SIG-M5 (cell line): ENCODE results near the gene ITIH3.

ENCODE experiments used
- DNase-seq: peaks from one replicate; lab custom pipeline; 2025; lab: John Stamatoyannopoulos, UW

The ITIH3 gene

DNA sequence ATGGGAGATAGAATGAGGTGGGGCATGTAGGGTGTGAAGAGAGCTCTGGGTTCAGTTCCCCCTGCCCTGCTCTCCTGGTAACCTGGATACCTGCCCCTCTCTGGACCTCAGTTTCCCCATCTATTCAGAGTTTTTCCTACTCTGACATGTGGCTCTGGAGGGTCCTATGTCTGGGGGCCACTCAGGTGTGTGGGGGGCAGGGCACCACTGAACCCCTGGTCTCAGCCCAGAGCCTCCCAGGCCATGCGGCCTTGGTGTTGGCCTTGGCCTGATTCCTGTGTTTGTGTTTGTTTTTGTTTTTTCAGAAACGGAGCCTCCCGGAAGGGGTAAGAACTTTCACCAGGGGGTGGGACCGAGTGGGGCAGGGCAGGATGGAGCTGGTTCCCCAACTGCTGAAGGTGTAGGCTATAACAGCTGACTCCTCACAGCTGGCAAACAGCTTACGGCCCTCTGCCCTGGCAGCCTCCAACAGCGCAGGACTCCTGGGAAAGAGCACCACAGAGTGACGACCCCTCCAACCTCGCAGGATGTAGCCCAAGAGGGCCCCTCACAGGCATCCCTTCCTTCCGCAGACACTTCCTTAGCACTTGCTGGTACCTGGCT lies 803 bp downstream of the ITIH3 start:
- no peak for DNase-seq

DNA sequence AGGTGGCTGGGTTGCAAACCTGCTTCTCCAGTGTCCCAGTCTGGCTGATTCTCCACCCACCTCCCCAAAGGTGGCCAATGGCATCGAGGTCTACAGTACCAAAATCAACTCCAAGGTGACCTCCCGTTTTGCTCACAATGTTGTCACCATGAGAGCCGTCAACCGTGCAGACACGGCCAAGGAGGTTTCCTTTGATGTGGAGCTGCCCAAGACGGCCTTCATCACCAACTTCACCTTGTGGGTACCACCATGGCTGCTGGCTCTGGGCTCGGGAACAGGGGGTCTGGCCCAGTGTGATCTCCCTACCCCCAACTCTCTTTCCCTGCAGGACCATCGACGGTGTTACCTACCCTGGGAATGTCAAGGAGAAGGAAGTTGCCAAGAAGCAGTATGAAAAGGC lies 1.8 kb downstream of the ITIH3 start:
- DNase-seq: no peak

- DNase-seq: no peak
These were observed 3.9 kb downstream of the ITIH3 start for GRCh38 chr3:52798376-52798977.

- DNase-seq: no peak
These were observed 4.4 kb downstream of the ITIH3 start for GRCh38 chr3:52798978-52799476.

GRCh38 chr3:52800079-52800478 lies 5.5 kb downstream of the ITIH3 start:
- DNase-seq: no peak

GRCh38 chr3:52801839-52802238 lies 7.2 kb downstream of the ITIH3 start:
- no peak for DNase-seq

GRCh38 chr3:52805270-52806039 lies 10.9 kb downstream of the ITIH3 start:
- no peak for DNase-seq

- DNase-seq: no peak
These were observed 14.6 kb downstream of the ITIH3 start for GRCh38 chr3:52809149-52809548.

GRCh38 chr3:52809662-52810377 lies 15.2 kb downstream of the ITIH3 start:
- DNase-seq: no peak

- no peak for DNase-seq
These were observed 16.3 kb downstream of the ITIH3 start for GRCh38 chr3:52810923-52811322.

DNA sequence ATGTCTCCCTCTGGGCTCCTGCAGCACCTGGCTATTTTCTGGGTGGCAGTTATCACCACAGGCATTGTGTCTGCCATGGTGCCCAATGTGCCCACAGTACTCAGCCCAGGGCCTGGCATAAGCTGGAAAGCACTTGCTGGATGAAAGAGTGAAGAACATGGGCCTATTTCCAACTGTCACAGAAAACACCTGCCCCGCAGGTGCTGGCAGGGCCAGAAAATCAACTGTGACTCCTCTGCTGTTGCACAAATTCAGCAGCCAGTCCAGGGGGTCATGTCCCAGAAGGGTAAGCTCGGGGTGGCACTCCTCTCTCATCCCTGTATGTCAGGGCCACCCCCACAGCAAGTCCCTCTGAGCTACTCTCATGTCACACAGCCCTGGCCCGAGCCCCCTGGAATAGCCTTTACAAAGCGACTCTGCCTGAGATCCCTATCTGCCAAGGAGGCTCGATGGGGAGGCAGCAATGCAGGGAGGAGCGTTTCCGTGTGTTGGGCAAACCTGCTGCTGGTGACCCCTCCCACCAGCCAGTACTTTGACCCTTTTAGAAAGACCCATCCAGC lies 16.9 kb downstream of the ITIH3 start:
- DNase-seq: no peak

DNA sequence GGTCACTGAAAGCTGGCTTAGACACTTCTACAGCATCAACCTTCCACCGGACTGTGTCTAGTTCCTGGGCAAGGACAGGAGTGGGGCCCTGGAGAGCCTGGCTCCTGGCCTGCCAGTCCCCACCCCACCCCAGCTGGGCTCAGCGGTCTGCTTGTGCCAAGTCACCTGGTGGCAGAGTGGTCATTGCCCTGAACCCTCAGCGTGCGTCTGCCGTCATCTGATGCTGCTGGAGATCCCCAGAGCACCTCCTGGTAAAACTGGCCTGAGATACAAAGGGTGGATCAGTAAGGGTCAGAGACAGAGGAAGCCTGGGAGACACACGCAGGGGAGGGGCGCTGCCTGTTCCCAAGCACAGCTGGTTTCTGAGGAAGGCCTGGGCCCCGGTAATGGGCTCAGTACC lies 19.2 kb downstream of the ITIH3 start:
- DNase-seq: no peak

DNA sequence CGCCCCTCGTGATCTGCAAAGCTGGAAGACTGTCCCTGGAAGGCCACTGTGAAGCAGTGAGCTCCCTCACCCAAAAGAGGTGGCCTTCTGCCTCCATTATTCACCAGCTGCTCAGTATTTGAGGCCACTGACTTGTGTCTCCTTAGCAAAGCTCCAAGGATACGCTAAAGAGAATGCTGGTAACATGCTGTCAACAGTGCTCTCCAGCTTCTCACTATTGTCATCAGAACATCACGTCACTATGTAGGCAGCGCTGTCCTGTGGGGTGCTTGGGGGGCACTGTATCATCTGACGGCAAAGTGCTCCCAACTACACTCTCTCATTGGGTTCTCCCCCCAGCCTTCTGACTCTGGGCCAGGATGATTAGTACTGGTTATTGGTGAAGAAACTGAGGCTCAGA lies 21.6 kb downstream of the ITIH3 start:
- no peak for DNase-seq

DNA sequence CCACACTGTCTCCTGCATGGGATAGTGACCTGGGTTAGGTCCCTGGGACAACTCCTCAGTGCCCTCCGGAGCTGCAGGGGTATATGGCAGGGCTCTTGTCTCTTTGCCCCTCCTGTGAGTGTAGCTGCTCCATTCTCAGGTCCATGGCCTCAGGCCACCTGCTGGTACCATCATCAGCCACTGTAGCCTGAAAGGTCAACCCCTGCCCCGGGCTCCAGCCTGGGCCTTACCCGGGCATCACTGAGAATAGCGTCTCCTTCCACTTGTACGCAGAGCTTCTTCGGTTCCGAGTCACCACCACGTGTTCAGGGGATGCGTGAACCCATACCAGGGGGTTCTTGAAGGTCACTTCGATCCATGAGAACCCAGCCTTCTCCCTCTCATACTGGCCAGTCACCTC lies 22.1 kb downstream of the ITIH3 start:
- no peak for DNase-seq

GRCh38 chr3:52817221-52817620 lies 22.6 kb downstream of the ITIH3 start:
- DNase-seq: no peak

- DNase-seq: no peak
These were observed 23.3 kb downstream of the ITIH3 start for GRCh38 chr3:52817860-52818259.

- DNase-seq: no peak
These were observed 25.3 kb downstream of the ITIH3 start for GRCh38 chr3:52819936-52820335.

GRCh38 chr3:52820736-52821135 lies 26.1 kb downstream of the ITIH3 start:
- no peak for DNase-seq

GRCh38 chr3:52822363-52822762 lies 27.8 kb downstream of the ITIH3 start:
- no peak for DNase-seq

GRCh38 chr3:52824037-52824436 lies 29.4 kb downstream of the ITIH3 start:
- no peak for DNase-seq

GRCh38 chr3:52827441-52827840 lies 32.8 kb downstream of the ITIH3 start:
- no peak for DNase-seq

- DNase-seq: no peak
These were observed 33.3 kb downstream of the ITIH3 start for GRCh38 chr3:52827866-52828376.
